GM10847 (cell line): ENCODE results near the gene DMKN.

Source experiments
- POLR2A ChIP-seq: IDR thresholded peaks from 2 replicates; pipeline ENCODE4 v1.6.1; 2011; ENCODE audit not compliant: insufficient read length; ENCODE audit errors: extremely low read depth

Gene DMKN

DNA sequence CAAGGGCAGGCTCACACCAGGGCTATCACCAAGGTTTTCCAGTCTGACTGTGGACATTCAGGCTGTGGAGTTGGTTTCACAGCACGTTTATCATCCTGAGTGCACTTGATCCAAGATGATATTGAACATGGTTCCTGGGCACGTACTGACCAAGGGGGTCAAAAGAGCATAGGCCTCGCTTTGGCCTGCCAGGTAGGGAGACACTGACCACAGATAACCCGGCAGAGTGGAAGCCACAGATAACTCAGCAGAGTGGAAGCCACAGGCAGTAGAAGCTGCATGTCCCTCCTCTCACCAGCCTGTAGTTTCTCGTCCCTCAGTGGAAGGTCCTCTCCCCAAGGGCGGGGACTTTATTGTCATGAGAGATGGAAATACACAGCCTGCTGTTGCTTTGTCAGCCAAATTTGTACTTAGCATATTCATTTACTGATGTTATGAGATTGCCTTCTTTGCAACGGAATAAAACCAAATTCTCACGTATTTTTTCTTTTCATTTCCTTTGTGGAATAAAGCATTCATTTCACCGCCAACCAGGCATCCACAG is 14.4 kb downstream of the DMKN start:
- no peak for TF ChIP-seq POLR2A

GRCh38 chr19:35498220-35498619 is 15.2 kb downstream of the DMKN start:
- TF ChIP-seq POLR2A = no peak

DNA sequence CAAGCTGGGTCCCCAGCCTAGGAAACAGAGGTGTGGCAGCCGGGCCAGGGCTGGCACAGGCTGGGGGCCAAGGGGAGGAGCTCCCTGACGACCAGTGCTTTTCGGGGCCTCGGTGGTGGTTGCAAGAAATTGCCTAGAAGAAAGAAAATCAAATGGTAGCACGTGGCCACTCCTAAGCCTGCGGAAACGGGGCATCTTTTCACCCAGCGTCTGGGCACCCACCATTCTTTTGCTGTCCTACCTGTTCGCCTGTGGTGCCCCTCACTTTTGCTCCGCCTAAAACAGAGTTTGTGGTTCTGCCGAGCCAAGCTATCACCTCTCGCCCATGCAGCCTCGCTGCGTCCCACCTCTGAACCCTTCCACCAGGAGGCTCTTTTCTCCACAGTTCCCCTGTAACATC is 16.0 kb downstream of the DMKN start:
- TF ChIP-seq POLR2A = no peak

GRCh38 chr19:35495107-35496064 is 18.1 kb downstream of the DMKN start:
- no peak for TF ChIP-seq POLR2A

- no peak for TF ChIP-seq POLR2A
Measured at GRCh38 chr19:35493971-35494370, 19.5 kb downstream of the DMKN start.

GRCh38 chr19:35491836-35492360 is 21.6 kb downstream of the DMKN start:
- no peak for TF ChIP-seq POLR2A

DNA sequence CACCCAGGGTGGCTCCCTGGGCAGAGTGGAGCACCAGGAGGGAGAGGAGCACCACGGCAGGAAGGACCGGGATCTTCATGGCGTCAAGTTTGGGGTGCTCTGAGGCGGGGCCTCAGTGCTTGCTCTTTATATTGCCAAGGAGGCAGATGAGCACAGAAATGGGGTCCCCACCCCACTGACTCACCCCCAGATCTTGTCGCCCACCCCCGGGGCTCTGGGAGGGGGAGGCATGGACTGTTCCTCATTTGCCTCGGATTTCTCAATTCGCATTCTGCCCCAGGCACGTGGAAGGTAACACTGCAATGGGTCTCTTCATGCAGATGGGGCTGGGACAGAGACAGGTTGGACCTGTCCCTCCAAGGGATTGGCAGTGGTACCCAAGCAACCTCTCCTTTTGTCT is 23.1 kb downstream of the DMKN start, which contains the start of gene KRTDAP:
KRTDAP (minus strand) TSS at position 101 of the 400 bp plus-strand sequence; CDS start at position 79, 22 bp downstream.
- no peak for TF ChIP-seq POLR2A

- TF ChIP-seq POLR2A = no peak
Measured at GRCh38 chr19:35488677-35489076, 24.8 kb downstream of the DMKN start.

- TF ChIP-seq POLR2A = no peak
Measured at GRCh38 chr19:35487656-35488182, 25.7 kb downstream of the DMKN start.

DNA sequence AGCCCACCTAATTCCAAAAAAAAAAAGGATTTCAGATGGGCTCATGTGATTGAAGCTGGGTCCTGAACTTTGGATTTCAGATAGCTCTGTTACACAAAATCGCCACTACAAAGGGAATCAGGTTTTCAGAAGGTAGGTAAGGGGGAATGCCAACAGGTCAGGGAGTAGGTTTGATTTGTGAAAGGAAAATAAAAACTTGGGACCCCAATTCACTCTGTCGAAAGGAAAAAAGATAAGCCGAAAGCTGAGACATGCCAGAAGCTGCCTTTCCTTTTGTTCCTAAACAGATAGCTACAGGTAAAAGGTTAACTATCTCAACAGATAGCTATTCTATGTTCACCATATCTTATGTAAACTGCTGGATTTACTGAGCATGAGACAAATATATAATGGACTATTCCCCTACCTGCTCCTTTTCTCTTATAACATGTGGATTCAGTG is 27.2 kb downstream of the DMKN start:
- TF ChIP-seq POLR2A = no peak

DNA sequence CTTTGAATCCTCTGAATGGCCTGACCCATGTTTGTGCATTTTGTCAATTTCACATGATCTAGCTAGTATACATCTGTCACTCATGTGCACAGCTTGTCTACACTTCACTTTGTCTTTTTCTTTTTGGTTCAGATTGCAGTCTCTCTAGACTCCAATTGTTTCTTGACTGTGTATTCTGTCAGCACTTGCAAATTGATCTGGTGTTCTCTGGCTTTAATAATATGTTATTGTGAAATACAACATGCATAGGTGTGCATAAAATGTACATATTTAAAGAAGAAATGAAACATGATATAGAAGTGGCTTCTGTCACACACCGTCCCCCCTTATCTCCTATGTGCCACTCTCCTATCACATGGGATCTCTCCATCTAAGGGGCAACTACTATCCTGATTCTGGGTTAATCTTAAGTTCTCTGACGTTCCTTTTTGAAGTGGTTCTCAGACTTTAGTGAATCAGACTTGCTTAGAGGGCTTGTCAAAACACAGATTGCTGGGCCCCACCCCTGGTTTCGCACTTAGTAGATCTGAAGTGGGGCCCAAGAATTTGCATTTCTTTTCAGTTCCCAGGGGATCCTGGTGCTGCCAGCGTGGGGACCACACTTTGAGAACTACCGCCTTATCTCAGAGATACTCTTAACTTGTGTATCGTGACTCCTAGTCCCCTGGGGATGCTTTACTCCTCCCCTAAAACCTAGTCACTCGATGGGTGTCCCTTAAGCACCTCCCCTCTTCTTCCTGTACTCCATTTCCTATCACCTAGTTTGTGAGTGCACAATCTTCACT is 29.0 kb downstream of the DMKN start:
- TF ChIP-seq POLR2A = no peak

DNA sequence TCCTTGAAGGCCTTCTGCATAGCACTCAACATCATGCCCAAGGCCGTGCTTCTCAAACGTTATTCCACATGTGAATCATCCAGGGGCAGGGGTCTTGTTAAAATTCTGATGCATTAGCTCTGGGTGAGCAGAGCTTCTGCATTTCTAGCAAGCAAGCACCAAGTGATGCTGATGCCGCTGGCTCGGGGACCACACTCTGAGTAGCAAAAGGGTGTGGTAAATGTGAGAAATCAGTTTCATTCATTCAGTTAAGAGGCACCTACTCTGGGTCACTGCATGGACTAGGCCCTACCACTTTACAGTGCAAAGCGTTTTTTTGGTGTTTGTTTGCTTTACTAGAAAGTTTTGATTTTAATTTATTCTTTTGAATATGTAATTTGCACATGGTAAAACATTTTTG is 30.4 kb downstream of the DMKN start:
- no peak for TF ChIP-seq POLR2A

DNA sequence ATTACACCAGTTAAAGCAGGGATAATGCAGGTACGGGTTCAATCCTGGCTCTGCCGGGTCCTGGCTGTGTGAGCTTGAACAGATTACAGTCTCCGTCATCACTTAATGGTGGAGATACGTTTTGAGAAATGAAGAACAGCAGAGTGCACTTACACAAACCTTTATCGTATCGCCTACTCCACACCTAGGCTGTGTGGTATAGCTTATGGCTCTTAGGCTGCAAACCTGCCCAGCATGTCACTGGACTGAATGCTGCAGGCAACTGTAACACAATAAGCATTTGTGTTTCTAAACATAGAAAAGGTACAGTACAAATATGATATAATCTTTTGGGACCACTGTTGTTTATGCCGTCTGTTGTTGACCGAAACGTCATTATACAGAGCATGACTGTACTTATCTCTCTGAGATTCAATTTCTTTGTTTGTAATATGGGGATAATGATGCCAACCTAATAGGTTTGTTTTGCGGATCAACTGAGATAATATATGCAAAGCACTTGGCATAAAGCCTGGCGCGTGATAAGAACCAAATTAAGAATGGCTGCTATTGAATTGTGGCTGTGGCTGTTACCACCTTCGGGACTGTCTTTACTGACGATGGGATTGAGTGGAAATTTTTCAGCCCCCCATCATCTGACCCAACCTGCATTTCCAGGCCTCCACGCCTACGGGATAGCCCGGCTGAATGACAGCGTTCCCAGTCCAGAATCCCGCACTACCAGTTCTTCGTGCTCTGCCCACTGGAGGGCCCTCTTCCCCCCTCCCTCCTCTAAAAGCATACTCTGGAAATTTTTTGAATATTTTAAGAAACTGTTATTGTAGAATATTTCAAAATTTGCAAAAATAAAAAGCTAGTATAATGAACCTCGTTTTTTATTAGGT is 34.4 kb downstream of the DMKN start:
- TF ChIP-seq POLR2A = no peak

DNA sequence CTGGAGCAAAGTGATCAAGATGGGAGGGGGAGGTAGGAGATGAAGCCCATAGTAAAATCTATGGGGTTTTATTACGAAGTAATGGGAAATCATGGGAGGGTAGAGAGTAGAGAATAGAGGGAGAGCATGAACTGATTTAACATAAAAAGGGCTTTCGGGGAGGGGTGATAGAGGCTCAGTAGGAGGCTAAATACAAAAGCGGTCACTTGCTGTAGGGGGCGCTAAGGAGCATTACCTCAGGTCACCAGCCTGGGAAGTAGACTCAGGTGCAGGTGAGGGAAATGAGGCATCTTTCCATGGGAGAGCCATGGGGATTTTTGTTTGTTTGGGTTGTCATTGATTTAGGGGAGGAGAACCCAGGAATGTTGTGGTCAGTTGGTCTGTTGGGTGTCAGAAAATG is 37.3 kb downstream of the DMKN start:
- TF ChIP-seq POLR2A = no peak

DNA sequence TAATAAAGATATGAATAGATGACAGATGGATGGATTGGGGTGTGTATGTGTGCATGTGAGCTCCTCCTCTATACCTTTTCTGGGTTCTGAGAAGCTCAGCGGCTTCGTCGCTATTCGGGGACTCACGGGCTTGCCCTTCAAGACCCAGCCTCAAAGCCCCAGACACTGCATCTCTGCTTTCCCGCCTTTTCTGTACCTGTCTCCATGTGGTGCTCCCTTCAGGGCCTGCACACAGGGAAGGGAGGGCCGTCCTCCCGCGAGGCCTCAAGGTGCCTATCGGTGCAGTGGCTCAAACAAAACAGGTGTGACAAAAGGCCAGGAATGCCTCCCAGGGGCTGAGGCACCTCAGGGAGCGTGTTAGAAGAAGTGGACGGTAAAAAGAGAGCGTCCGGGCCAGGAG is 39.3 kb downstream of the DMKN start:
- TF ChIP-seq POLR2A = no peak

- no peak for TF ChIP-seq POLR2A
Measured at GRCh38 chr19:35471946-35472345, 41.5 kb downstream of the DMKN start.
